ENCODE results near the gene SARS1. TPM values are rescaled to one million over a fixed set of nuclear protein-coding genes. Genes with fewer than 3 reads are reported as not detected.

SARS1 gene
- polyA plus RNA-seq, 1 experiment, result 411 TPM

- no peak for DNase-seq (ENCODE audit: low read depth)
- no peak for TF ChIP-seq CTCF (IDR thresholded peaks at IDR 0.05; ENCODE audit: insufficient read depth, low read depth, low read length)
- ChIA-PET POLR2A (no interaction called here), CTCF (interaction anchor here (1.0 kb wide), 1 partner anchor 17 kb away, joined by 3 read pairs; no protein-coding TSS in a partner anchor)
- Histone ChIP-seq H3K36me3 (ENCODE audit: control insufficient read depth, insufficient read depth, low read length) (no peaks in the 10 kb centered on the region), H3K4me3 (ENCODE audit: low read depth, low read length) (no peak overlapping the region), H3K27me3 (ENCODE audit: control insufficient read depth, insufficient read depth, low read length) (no peaks in the 10 kb centered on the region)
These were observed 29.0 kb upstream of the SARS1 start for GRCh38 chr1:109184687-109185086.

DNA sequence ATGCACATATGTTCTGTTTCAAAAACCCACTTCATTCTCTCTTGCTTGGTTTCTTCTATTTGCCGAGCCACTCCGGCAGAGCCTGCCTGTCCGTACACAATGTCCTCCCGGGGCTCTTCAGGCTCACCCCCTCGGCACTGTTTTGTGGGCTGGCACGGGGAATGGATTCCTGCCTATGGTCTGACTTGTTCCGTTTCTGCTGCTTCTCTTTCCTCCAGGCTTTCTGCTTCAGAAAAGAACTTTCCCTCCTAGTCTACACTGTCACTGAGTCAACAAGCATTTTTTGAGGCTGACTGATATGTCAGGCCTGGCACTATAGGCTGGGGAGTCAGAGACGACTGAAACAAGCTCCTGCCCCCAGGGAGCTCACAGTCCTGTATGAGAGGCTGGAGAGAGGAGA lies 28.4 kb upstream of the SARS1 start:
- Histone ChIP-seq H3K4me3 (ENCODE audit: low read depth, low read length) (no peak overlapping the region), H3K36me3 (ENCODE audit: control insufficient read depth, insufficient read depth, low read length) (no peaks in the 10 kb centered on the region), H3K27me3 (ENCODE audit: control insufficient read depth, insufficient read depth, low read length) (no peaks in the 10 kb centered on the region)
- ChIA-PET POLR2A (no interaction called here), CTCF (interaction anchor here (0.7 kb wide), 1 partner anchor 18 kb away, joined by 4 read pairs; no protein-coding TSS in a partner anchor)
- no peak for DNase-seq (ENCODE audit: low read depth)
- TF ChIP-seq CTCF (IDR thresholded peaks at IDR 0.05; ENCODE audit: insufficient read depth, low read depth, low read length), result no peak

GRCh38 chr1:109185990-109186732 lies 27.6 kb upstream of the SARS1 start:
- no peak for TF ChIP-seq CTCF (IDR thresholded peaks at IDR 0.05; ENCODE audit: insufficient read depth, low read depth, low read length)
- ChIA-PET CTCF (interaction anchor here (0.6 to 1.2 kb wide), 3 partner anchors 15 to 39 kb away, joined by 3 to 4 read pairs (median 4); no protein-coding TSS in a partner anchor), POLR2A (no interaction called here)
- no peak for DNase-seq (ENCODE audit: low read depth)
- Histone ChIP-seq H3K36me3 (ENCODE audit: control insufficient read depth, insufficient read depth, low read length) (no peaks in the 10 kb centered on the region), H3K27me3 (ENCODE audit: control insufficient read depth, insufficient read depth, low read length) (no peaks in the 10 kb centered on the region), H3K4me3 (ENCODE audit: low read depth, low read length) (no peak overlapping the region)

- POLR2A ChIA-PET, result no interaction called here
- no peaks in the 10 kb centered on the region for H3K36me3 ChIP-seq (ENCODE audit: control insufficient read depth, insufficient read depth, low read length)
- CTCF ChIA-PET, result interaction anchor here (0.6 to 1.2 kb wide), 2 partner anchors 15 to 38 kb away, joined by 3 to 4 read pairs; no protein-coding TSS in a partner anchor
- H3K4me3 ChIP-seq (ENCODE audit: low read depth, low read length), result no peak overlapping the region
- no peak for TF ChIP-seq CTCF (IDR thresholded peaks at IDR 0.05; ENCODE audit: insufficient read depth, low read depth, low read length)
- DNase-seq (ENCODE audit: low read depth), result no peak
- H3K27me3 ChIP-seq (ENCODE audit: control insufficient read depth, insufficient read depth, low read length), result no peaks in the 10 kb centered on the region
These were observed 27.0 kb upstream of the SARS1 start for GRCh38 chr1:109186733-109187086.

GRCh38 chr1:109187127-109187526 lies 26.6 kb upstream of the SARS1 start:
- Histone ChIP-seq H3K4me3 (ENCODE audit: low read depth, low read length) (no peak overlapping the region), H3K36me3 (ENCODE audit: control insufficient read depth, insufficient read depth, low read length) (no peaks in the 10 kb centered on the region), H3K27me3 (ENCODE audit: control insufficient read depth, insufficient read depth, low read length) (no peaks in the 10 kb centered on the region)
- POLR2A ChIA-PET, result no interaction called here
- DNase-seq (ENCODE audit: low read depth), result no peak
- TF ChIP-seq CTCF (IDR thresholded peaks at IDR 0.05; ENCODE audit: insufficient read depth, low read depth, low read length), result no peak
- CTCF ChIA-PET, result interaction anchor here (1.2 to 1.8 kb wide), 2 partner anchors 13 to 16 kb away, joined by 3 to 4 read pairs; no protein-coding TSS in a partner anchor

Measured in BJ (cell line).